Erythroblast (primary cell): ENCODE measurements around the gene FPGS.
"Not testable (repeated sequence)": the region's sequence is repeated elsewhere in the genome, so short reads cannot be mapped to it uniquely, and the experiment has no call there.

Experiments
- DNase-seq, 2 experiments: peaks; one replicate each; lab custom pipeline; 2025; lab: John Stamatoyannopoulos, UW
- GATA1 ChIP-seq: IDR thresholded peaks from 2 replicates; pipeline ENCODE4 v1.6.1; 2011; ENCODE audit warnings: low read depth, mild to moderate bottlenecking, control low read depth, low read length, moderate library complexity
- POLR2A ChIP-seq: IDR thresholded peaks from 2 replicates; pipeline ENCODE4 v1.6.1; 2011; ENCODE audit warnings: mild to moderate bottlenecking, low read length

Gene FPGS

DNA sequence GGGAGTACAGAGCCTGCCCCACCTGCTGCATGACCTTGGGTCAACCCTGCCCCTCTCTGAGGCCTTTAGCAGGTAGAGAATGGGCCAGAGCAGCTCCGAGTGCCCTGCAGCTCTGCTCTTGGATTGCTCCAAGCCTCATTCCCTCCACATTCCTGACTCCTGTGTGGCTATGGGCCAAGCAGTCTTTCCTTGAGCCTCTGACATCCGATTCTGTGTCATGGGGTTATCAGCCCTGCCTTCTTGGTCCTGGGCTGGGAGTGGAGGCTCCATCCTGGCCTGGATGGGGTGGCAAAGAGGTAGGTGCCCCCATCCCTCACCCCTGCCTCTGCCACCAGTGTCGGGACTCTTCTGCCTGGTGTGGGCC, 13.7 kb downstream of the FPGS start:
- DNase-seq = no peak
- TF ChIP-seq POLR2A (no peak), GATA1 (no peak)

- TF ChIP-seq GATA1 (no peak), POLR2A (no peak)
- DNase-seq = no peak
Measured at GRCh38 chr9:127816728-127817127, 14.0 kb downstream of the FPGS start.

- TF ChIP-seq POLR2A = no peak
- no peak for TF ChIP-seq GATA1
- DNase-seq = no peak
Measured at GRCh38 chr9:127817881-127818434, 15.3 kb downstream of the FPGS start.

DNA sequence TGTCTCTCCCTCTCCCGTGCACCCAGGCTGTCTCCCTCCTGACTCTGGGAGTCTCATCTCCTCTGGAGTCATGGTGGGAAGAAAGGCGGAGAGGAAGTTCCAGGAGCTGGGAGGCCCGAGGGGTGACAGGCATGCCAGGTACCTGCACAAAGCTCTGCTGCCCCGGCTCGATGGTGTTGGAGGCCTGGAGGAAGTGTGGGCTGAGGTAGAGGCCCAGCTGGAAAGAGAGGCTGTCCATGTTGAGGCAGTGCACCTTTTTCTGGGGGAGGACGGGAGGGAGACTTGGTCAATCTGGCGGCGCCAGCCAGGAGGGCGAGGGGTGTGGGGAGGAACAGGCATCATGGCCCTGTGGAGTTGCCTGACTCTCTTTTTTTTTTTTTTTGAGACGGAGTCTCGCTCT, 15.9 kb downstream of the FPGS start:
- no peak for DNase-seq
- TF ChIP-seq POLR2A = no peak
- TF ChIP-seq GATA1 = no peak

DNA sequence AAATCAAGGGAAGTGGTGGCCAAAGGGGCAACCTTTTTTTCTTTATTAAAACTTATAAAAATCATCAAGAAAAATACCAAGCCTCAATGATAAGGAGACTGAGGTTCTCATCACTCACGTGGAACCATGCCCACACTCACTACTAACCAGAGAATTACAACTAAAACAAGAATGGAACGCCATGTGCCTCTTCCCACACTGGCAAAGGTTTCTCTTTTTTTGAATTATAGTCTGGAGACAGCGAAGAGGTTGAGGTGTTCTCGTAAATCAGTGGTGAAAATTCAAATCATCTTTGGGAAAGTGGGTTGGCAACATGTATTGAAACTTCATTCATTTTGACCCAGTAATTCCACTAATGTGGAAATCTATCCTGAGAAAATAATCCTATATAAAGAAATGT, 19.4 kb downstream of the FPGS start:
- TF ChIP-seq GATA1 (no peak), POLR2A (no peak)
- DNase-seq = no peak

GRCh38 chr9:127825319-127826051, 22.8 kb downstream of the FPGS start:
- DNase-seq = peak; percentile 30 to 50
- no peak for TF ChIP-seq GATA1
- TF ChIP-seq POLR2A = no peak

DNA sequence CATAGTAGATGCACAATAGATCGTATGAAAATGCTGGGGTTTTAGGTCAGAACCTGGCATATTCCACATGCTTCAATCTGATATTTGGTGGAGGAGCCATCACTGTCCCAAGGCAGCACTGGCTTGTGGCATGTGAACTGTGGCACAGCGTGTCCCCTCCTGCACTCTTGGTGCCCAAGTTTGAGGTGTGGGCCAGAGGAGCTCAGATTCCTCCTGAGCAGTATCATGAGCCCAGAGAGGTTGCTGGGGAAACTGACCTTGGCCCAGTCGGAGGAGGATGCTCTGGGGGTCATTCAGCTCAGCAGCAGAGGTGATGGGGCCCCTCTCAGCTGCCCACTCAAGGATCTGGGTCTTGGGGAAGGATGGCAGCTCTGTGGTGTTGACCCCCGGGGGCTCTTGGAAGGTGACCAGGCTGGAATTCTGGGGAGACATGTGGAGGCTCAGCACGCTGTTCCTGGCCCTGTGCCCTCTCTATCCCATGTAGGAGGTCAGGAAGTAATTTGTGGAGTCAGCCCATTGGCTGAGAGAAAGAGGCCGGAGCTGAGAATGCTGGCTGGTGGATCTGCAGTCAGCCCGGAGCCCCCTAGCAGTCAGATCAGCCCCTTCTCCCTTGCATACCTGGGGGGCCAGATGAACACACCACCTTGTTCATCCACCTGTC, 23.7 kb downstream of the FPGS start:
- TF ChIP-seq POLR2A (no peak), GATA1 (no peak)
- DNase-seq = no peak

- DNase-seq = peak; percentile 67 to 75
- TF ChIP-seq POLR2A = no peak
- no peak for TF ChIP-seq GATA1
Measured at GRCh38 chr9:127828262-127829031, 25.8 kb downstream of the FPGS start.

DNA sequence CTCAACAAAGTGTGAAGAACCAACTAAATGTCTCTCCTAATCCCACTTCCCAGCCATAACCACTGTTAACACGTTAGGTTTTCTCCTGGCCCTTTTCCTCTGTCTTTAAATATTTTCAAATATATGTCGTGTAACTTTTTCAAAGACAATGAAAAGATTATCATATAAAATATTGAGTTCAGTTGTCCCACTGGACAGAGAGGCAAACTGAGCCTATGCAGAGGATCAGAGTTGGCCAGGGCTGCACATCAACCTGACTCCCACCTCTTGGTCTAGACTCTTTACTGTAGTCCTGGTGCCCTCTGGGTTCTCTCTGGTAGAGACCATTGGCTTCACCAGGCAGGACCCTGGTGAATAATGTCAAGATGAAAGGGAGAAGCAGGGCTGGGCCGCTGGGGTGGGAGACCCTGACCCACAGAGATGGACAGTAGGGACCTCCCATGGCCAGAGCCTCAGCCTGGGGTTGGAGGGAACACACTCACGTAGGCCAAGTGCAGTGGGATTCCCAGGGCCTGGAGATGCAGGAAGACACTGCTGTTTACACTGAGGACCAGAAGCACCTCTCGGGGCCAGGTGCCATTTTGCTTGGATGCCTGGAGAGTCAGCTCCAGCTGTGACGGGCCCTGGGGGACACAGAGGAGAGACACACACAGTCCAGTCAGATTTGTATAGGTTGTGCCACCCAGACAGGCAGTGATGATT, 26.7 kb downstream of the FPGS start:
- no peak for TF ChIP-seq GATA1
- TF ChIP-seq POLR2A = no peak
- no peak for DNase-seq

- TF ChIP-seq POLR2A (no peak), GATA1 (no peak)
- no peak for DNase-seq
Measured at GRCh38 chr9:127832248-127832647, 29.6 kb downstream of the FPGS start.

DNA sequence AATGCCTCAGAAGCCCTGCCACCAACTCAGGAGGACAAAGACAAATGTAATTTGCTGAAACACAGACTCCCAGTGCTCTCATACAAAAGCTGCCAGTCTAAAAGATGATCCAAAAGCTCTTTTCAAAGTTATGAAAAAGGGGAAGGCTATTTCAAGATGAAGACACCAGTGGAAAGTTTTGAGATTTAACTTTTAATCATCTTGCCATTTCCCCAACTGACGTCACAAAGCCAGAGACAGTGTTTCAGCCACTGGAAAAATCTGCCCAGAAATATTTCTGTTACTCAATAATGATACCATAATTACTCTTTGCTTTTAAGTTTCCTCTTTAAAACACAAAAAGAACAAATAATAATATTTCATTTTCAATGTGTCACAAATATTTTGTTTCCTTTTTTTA, 30.9 kb downstream of the FPGS start:
- TF ChIP-seq POLR2A = no peak
- no peak for TF ChIP-seq GATA1
- no peak for DNase-seq

DNA sequence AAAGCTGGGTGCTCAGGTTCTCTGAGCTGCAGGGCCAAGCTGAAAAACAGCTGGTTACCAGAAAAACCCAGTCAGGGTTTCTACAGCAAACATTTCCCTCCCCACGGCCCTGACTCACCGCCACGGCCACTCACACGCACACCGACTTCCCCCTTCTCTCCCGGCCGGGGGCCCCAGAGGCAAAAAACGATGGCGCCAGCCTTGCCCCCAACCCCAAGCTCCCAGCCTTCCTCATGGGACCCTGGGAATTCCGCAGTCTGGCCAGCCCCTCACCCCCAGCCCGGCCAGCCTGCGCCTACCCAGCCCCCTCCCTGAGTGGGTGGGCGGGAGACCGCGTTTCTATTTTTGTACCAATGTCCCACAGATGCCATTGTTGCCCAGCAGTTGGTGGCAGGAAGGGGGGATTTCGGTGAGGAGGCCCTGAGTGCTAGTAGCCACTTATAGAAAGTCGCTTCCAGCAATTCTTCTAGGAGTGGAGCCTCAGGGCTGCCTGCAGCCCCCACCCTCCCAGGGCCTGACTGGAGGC, 33.4 kb downstream of the FPGS start:
- no peak for DNase-seq
- no peak for TF ChIP-seq POLR2A
- no peak for TF ChIP-seq GATA1

GRCh38 chr9:127836561-127836960, 33.9 kb downstream of the FPGS start:
- DNase-seq = not testable (repeated sequence)
